ENCODE results near the gene LRR1.

LRR1 gene

DNA sequence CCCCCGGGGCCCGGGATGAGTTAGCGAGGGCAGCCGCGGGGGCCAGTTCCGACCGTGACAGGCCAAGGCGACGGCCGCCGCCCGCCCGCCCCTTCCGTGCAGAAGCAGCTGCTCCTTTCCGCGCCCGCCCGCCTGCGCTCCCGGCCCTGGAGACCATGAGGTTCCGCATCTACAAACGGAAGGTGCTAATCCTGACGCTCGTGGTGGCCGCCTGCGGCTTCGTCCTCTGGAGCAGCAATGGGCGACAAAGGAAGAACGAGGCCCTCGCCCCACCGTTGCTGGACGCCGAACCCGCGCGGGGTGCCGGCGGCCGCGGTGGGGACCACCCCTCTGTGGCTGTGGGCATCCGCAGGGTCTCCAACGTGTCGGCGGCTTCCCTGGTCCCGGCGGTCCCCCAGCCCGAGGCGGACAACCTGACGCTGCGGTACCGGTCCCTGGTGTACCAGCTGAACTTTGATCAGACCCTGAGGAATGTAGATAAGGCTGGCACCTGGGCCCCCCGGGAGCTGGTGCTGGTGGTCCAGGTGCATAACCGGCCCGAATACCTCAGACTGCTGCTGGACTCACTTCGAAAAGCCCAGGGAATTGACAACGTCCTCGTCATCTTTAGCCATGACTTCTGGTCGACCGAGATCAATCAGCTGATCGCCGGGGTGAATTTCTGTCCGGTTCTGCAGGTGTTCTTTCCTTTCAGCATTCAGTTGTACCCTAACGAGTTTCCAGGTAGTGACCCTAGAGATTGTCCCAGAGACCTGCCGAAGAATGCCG lies 22.6 kb downstream of the LRR1 start:
- TF ChIP-seq, protein P1, sequence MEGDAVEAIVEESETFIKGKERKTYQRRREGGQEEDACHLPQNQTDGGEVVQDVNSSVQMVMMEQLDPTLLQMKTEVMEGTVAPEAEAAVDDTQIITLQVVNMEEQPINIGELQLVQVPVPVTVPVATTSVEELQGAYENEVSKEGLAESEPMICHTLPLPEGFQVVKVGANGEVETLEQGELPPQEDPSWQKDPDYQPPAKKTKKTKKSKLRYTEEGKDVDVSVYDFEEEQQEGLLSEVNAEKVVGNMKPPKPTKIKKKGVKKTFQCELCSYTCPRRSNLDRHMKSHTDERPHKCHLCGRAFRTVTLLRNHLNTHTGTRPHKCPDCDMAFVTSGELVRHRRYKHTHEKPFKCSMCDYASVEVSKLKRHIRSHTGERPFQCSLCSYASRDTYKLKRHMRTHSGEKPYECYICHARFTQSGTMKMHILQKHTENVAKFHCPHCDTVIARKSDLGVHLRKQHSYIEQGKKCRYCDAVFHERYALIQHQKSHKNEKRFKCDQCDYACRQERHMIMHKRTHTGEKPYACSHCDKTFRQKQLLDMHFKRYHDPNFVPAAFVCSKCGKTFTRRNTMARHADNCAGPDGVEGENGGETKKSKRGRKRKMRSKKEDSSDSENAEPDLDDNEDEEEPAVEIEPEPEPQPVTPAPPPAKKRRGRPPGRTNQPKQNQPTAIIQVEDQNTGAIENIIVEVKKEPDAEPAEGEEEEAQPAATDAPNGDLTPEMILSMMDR (conservative IDR thresholded peaks at IDR 0.05; ENCODE audit: low read depth, low read length): no peak
- DNase-seq (ENCODE audit: low read depth): no peak
- H3K4me3 ChIP-seq (ENCODE audit: low read length): peak overlapping the region; percentile 98

DNA sequence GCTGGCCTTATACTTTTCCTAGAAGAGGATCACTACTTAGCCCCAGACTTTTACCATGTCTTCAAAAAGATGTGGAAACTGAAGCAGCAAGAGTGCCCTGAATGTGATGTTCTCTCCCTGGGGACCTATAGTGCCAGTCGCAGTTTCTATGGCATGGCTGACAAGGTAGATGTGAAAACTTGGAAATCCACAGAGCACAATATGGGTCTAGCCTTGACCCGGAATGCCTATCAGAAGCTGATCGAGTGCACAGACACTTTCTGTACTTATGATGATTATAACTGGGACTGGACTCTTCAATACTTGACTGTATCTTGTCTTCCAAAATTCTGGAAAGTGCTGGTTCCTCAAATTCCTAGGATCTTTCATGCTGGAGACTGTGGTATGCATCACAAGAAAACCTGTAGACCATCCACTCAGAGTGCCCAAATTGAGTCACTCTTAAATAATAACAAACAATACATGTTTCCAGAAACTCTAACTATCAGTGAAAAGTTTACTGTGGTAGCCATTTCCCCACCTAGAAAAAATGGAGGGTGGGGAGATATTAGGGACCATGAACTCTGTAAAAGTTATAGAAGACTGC lies 23.4 kb downstream of the LRR1 start:
- DNase-seq (ENCODE audit: low read depth): no peak
- TF ChIP-seq, protein P1 (conservative IDR thresholded peaks at IDR 0.05; ENCODE audit: low read depth, low read length): no peak
- peak overlapping the region; percentile 98 for H3K4me3 ChIP-seq (ENCODE audit: low read length)

DNA sequence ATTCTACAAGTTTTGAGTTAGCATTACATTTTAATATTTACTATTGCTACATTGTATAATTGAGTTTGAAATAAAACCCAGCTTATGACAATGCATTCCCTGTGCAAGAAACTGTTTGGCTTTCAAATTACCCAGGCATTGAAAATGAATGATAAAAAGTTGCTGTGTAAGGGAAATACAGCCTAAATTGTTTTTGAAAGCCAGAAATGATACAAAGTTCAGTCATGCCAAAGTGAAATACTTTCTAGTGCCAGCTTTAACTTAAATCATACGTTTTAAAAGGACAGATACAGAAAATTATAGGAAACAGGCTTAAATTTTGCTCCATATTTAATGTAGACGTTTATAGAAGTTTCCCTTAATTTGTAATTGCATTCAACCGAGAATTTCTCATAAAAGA lies 24.6 kb downstream of the LRR1 start:
- H3K4me3 ChIP-seq (ENCODE audit: low read length): peak overlapping the region; percentile 98
- TF ChIP-seq, protein P1 (conservative IDR thresholded peaks at IDR 0.05; ENCODE audit: low read depth, low read length): no peak
- no peak for DNase-seq (ENCODE audit: low read depth)

DNA sequence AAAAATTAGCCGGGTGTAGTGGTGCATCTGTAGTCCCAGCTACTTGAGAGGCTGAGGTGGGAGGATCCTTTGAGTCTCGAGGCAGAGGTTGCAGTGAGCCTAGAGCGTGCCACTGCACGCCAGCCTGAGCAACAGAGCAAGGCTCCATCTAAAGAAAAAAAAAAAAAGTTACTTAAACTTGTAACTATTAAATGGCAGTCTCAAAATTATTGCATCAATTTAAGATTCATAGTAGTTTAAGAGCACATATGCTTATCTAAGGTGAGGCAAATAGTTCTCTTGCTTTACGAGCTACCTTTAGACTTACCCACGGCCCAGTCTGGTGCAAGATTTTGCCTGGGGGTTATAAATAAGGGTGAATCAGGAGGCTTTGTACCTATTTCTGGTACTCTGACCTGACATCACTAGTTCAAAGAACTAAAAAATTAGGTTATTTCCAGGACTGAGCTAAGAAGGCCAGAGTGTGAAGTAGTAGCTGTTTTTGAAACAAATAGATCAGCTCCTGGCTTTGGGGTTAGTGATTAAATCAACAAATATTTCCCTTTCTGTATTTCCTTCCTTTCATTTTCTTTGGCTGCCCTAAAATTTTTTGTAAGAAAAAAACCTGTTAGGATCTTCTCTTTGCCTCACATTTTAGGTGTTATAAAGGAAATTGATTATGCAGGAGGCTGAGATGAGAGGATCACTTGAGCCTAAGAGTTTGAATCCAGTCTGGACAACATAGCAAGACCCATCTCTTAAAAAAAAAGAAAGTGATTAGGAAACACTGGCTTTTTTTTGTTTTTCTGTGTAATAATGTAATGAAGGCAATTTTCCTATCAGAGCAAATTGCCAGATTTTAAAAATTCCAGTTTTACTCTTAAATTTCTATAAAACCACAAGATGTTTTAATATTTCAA lies 25.4 kb downstream of the LRR1 start:
- DNase-seq (ENCODE audit: low read depth): no peak
- no peak overlapping the region for H3K4me3 ChIP-seq (ENCODE audit: low read length)
- TF ChIP-seq, protein P1 (conservative IDR thresholded peaks at IDR 0.05; ENCODE audit: low read depth, low read length): no peak

DNA sequence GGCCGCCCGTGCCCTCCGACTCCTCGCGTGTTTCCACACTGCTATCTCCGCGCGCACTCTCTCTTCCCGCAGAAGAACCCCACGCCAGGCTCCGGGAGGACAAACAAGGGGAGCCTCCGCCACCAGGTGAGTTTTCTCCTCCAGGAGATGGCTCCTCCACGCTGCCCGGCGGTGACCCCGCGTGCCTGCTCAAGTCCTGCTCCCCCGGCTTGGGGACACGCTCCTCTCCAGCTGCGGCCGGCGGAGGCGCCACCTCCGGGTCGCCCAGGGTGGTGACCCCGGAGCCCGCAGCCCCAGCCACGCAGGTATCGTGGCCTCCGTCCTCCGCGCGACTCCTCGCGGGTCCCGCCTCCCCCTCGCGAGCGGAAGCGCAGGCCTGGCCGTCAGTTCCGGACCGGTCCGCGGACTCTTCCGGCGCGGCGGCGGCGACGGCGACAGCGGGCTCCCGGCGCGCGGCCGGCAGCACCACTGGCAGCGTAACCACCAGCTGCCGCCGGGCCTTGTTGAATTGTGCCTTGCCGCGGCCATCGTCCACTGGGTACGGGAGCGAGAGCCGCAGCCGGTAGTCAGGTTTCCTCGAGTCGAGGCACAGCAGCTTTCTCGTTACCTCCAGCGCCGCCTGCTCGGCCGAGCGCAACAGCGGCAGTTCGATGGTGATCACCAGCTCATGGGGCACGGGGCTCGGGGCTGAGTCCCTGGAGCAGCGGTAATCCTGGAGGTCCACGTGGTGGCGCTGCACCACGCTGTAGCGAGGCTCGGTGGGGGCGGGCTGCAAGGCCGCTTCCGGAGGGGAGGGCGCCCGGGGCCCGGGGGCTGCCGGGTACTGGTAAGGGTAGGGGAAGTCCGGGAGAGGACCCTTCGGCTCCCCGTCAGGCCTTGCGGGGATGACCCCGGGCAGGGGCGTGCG lies 35.2 kb downstream of the LRR1 start:
- TF ChIP-seq, protein P1 (conservative IDR thresholded peaks at IDR 0.05; ENCODE audit: low read depth, low read length): peak; percentile 69
- peak; percentile 85 for DNase-seq (ENCODE audit: low read depth)
- peak overlapping the region; percentile 92 for H3K4me3 ChIP-seq (ENCODE audit: low read length)

DNA sequence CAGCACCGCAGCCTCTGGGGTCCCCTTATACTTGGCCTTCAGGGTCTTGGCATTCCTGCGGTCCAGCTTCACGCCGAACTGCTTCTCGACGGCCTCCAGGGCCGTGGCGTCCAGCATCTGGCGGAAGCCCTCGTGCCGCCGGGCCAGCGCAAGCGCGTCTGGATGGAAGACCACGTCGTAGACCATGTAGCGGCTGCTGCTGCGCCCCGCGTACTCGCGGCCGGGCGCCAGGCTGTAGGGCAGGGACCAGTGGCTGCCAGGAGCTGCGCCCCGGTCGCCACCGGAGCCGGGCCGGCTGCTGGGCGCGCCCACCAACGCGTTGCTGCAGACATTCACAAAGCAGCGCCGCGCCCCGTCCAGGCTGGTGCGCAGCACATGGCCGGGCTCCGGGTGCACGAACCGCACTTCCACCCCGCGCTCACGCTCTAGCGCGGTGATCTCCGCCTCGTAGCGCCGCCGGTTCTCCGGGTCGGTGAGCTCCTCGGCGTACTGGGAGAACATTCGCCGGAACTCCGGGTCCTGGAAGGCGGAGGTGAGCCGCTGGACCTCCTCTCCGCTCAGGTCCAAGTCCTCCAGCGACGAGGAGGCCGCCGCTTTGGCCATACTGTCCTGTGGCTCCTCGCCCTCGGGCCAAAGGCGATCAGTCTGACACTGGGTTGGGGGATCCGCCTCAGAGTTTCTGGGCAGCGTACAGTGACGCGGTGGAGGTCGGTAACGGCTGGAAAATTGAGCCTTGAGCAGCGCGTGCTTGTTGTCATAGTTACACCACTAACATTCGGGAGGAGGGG lies 36.0 kb downstream of the LRR1 start, which contains the start of gene DNAAF2:
Gene DNAAF2 (minus strand): TSS at position 698 of the 788 bp plus-strand sequence. CDS start 95 bp downstream, at position 603.
- TF ChIP-seq, protein P1 (conservative IDR thresholded peaks at IDR 0.05; ENCODE audit: low read depth, low read length): no peak
- peak; percentile 62 for DNase-seq (ENCODE audit: low read depth)
- peak within 1 kb of the TSS; percentile 92 for H3K4me3 ChIP-seq (ENCODE audit: low read length)
